HepG2 (cell line): ENCODE data around the gene EIF2S2. TPM values are rescaled to one million over a fixed set of nuclear protein-coding genes. Genes with fewer than 3 reads are reported as not detected.
A peak's percentile ranks its signal among the peaks of the same experiment; 100 is the strongest.

Source experiments
- ATAC-seq: fragments of 200-7000 bp; cut with Tn5 transposase; 3 replicates; pipeline ENCODE4 v1.9.1; 2020; ENCODE audit warnings: mild to moderate bottlenecking, moderate library complexity
- BruUV-seq: library from RNA; stranded (reverse); fragments of 400-500 nt; replicated peaks from 2 replicates; lab custom pipeline; 2021; lab: Mats Ljungman, UMichigan
- CTCF ChIA-PET: fragments of 300-600 bp; formaldehyde crosslinking; extraction: SDS; loops from one replicate; lab custom pipeline; 2021; ENCODE audit warnings: low total read pairs, inconsistent platforms, low intra/inter-chr PET ratio; lab: Yijun Ruan, JAX
- POLR2A ChIA-PET: fragments of 350-600 bp; sonication (Branson Sonifier 250); formaldehyde crosslinking; loops from one replicate; lab custom pipeline; 2020; ENCODE audit warnings: antibody characterized with exemption, inconsistent platforms; lab: Yijun Ruan, JAX
- DNase-seq: peaks from one replicate; pipeline ENCODE4 v3.0.0-alpha.2; 2015; ENCODE audit warnings: low spot score
- FAIRE-seq: peaks from 3 replicates; lab custom pipeline; 2011; peaks lifted over from hg19 to GRCh38; lab: Jason Lieb, UNC
- H2AFZ ChIP-seq: one replicate; pipeline ENCODE4 v1.6.1; 2011; ENCODE audit warnings: low read length, inconsistent platforms
- H3K27ac ChIP-seq: fragments of 300-600 bp; 3 replicates; pipeline ENCODE4 v1.8.0; 2011; ENCODE audit warnings: mixed run types, mild to moderate bottlenecking, mixed read lengths, low read length, inconsistent platforms; ENCODE audit not compliant: insufficient read depth; ENCODE audit errors: extremely low read length
- H3K27me3 ChIP-seq, 2 experiments: fragments of 200-600 bp in 1 of 2; 2 replicates in 1 of 2; 3 replicates in 1 of 2; pipeline versions ENCODE4 v1.6.0 to v1.8.0; 2011; ENCODE audit warnings: low read length in 2 of 2, mild to moderate bottlenecking in 2 of 2, moderate library complexity in 2 of 2, inconsistent platforms in 1 of 2; ENCODE audit not compliant: insufficient read depth in 2 of 2, control insufficient read depth in 1 of 2
- H3K36me3 ChIP-seq, 2 experiments: fragments of 200-600 bp in 1 of 2; replicated peaks in 1 of 2; 2 replicates in 1 of 2; 3 replicates in 1 of 2; pipeline versions ENCODE4 v1.5.1 to v1.8.0; 2011; ENCODE audit warnings: low read length in 2 of 2, inconsistent platforms in 1 of 2; ENCODE audit not compliant: insufficient read depth in 2 of 2, control insufficient read depth in 1 of 2
- H3K4me1 ChIP-seq: 2 replicates; pipeline ENCODE4 v1.5.1; 2012; ENCODE audit warnings: low read length, inconsistent platforms; ENCODE audit not compliant: insufficient read depth
- H3K4me2 ChIP-seq: 2 replicates; pipeline ENCODE4 v1.6.0; 2011; ENCODE audit warnings: low read depth, low read length, inconsistent platforms
- H3K4me3 ChIP-seq, 3 experiments: fragments of 200-600 bp in 1 of 3; sonication (generic), shearing (Covaris generic) in 1 of 3; replicated peaks in 1 of 3; 2 replicates each; pipeline ENCODE4 v1.5.1; 2011 to 2016; ENCODE audit warnings: low read length in 3 of 3, inconsistent platforms in 2 of 3, low read depth in 2 of 3, mild to moderate bottlenecking in 2 of 3, control low read depth in 1 of 3, mixed read lengths in 1 of 3; ENCODE audit not compliant: insufficient read depth in 1 of 3
- H3K79me2 ChIP-seq: one replicate; pipeline ENCODE4 v1.6.1; 2011; ENCODE audit warnings: low read length, inconsistent platforms; ENCODE audit not compliant: insufficient read depth
- H3K9ac ChIP-seq: 2 replicates; pipeline ENCODE4 v1.6.0; 2011; ENCODE audit warnings: mild to moderate bottlenecking, low read depth, low read length, inconsistent platforms; ENCODE audit not compliant: insufficient read depth
- H3K9me3 ChIP-seq: 2 replicates; pipeline ENCODE4 v1.5.1; 2012; ENCODE audit warnings: mild to moderate bottlenecking, low read length
- H4K20me1 ChIP-seq: 2 replicates; pipeline ENCODE4 v1.6.0; 2011; ENCODE audit warnings: inconsistent platforms, mild to moderate bottlenecking, low read length, moderate library complexity; ENCODE audit not compliant: insufficient read depth
- ERF ChIP-seq: IDR thresholded peaks from 2 replicates; pipeline ENCODE4 v1.6.1; 2018; ENCODE audit warnings: missing biosample characterization, missing genetic modification reagents
- HNRNPK ChIP-seq: fragments of 200-400 bp; formaldehyde crosslinking; IDR thresholded peaks from 2 replicates; pipeline ENCODE4 v1.6.1; 2018; ENCODE audit warnings: low read length, low read depth, moderate library complexity, mild to moderate bottlenecking; ENCODE audit not compliant: poor library complexity, severe bottlenecking
- IKZF4 ChIP-seq: sonication (generic); formaldehyde crosslinking; IDR thresholded peaks from 2 replicates; pipeline ENCODE4 v1.5.1; 2020; ENCODE audit warnings: borderline replicate concordance, mild to moderate bottlenecking, low read depth, missing genetic modification reagents; ENCODE audit errors: not compliant biosample characterization
- JUNB ChIP-seq: sonication (generic); formaldehyde crosslinking; IDR thresholded peaks from 2 replicates; pipeline ENCODE4 v1.8.0; 2022; ENCODE audit warnings: missing genetic modification reagents, mild to moderate bottlenecking, borderline replicate concordance
- MATR3 ChIP-seq: sonication (generic); formaldehyde crosslinking; IDR thresholded peaks from 2 replicates; pipeline ENCODE4 v1.4.0; 2020; ENCODE audit warnings: missing genetic modification reagents
- MXI1 ChIP-seq: IDR thresholded peaks from 3 replicates; pipeline ENCODE4 v1.6.1; 2012; ENCODE audit warnings: low read depth, low read length, inconsistent platforms, borderline replicate concordance
- NFYC ChIP-seq: IDR thresholded peaks from 2 replicates; pipeline ENCODE4 v1.6.1; 2016; ENCODE audit warnings: missing genetic modification reagents, missing compliant biosample characterization
- NR2F1 ChIP-seq, 2 experiments: fragments of 450-650 bp in 1 of 2; formaldehyde crosslinking in 1 of 2; IDR thresholded peaks; 2 replicates each; pipeline versions ENCODE4 v1.5.0 to v1.6.1; 2016 to 2020; ENCODE audit warnings: mild to moderate bottlenecking in 1 of 2, missing compliant biosample characterization in 1 of 2, missing genetic modification reagents in 1 of 2, moderate library complexity in 1 of 2
- PCBP2 ChIP-seq: fragments of 200-400 bp; formaldehyde crosslinking; optimal IDR thresholded peaks from 2 replicates; pipeline ENCODE3; 2018; ENCODE audit warnings: low read length, low read depth; ENCODE audit not compliant: poor library complexity, severe bottlenecking
- TAF15 ChIP-seq: fragments of 200-400 bp; formaldehyde crosslinking; IDR thresholded peaks from one replicate; pipeline ENCODE4 v1.6.1; 2018; ENCODE audit warnings: mild to moderate bottlenecking, low read depth, low read length; ENCODE audit not compliant: poor library complexity, severe bottlenecking
- TCF12 ChIP-seq, 2 experiments: fragments of 450-650 bp in 1 of 2; sonication (generic) in 1 of 2; formaldehyde crosslinking in 1 of 2; IDR thresholded peaks; 2 replicates each; pipeline versions ENCODE4 v1.6.1 to v1.8.0; 2017 to 2022; ENCODE audit warnings: antibody characterized with exemption in 1 of 2, mild to moderate bottlenecking in 1 of 2, missing genetic modification reagents in 1 of 2, moderate library complexity in 1 of 2
- ZFP1 ChIP-seq: IDR thresholded peaks from 2 replicates; pipeline ENCODE4 v1.6.1; 2016
- WGBS: methylation state at CpG from one replicate; pipeline ENCODE4 v1.1.6; 2017; ENCODE audit warnings: low lambda C conversion rate; 5-methylcytosine and 5-hydroxymethylcytosine counted together
- in situ Hi-C: cut with HindIII; loops from 2 replicates; pipeline ENCODE4 v1.10.0; 2017; ENCODE audit warnings: low pct_unique_long_range_greater_than_20kb; ENCODE audit not compliant: extremely low pct_ligation_motif_present
- intact Hi-C: fragments of 100-400 bp; cut with micrococcal nuclease; formaldehyde crosslinking; loops from one replicate; pipeline ENCODE4 v1.10.0; 2022; ENCODE audit not compliant: unreplicated experiment
- polyA plus RNA-seq, 8 experiments: library from polyadenylated mRNA; depleted of rRNA in 3 of 8; stranded (reverse) in 7 of 8; unstranded in 1 of 8; fragments of >200 nt; fragmentation: Illumina TruSeq in 4 of 8; extraction: Trizol in 4 of 8; gene quantifications; 2 replicates each; pipeline versions ENCODE4 v1.2.1 to v1.2.3, GENCODE V29; 2011 to 2016; ENCODE audit warnings: low read depth in 4 of 8, missing spikeins in 1 of 8, mixed read lengths in 1 of 8; ENCODE audit not compliant: insufficient read depth in 1 of 8
- total RNA-seq, 5 experiments: library from RNA; depleted of rRNA; stranded (reverse); fragments of >200 nt; fragmentation: Illumina TruSeq; extraction: Trizol; gene quantifications; 2 replicates each; pipeline ENCODE4 v1.2.3, GENCODE V29; 2016; ENCODE audit warnings: low read depth in 1 of 5
- TF ChIP-seq, protein P1 (sequence below): IDR thresholded peaks from 2 replicates; pipeline ENCODE4 v1.6.1; 2016; ENCODE audit warnings: mild to moderate bottlenecking, missing biosample characterization, missing genetic modification reagents
- TF ChIP-seq, protein P2 (sequence below): sonication (generic); formaldehyde crosslinking; IDR thresholded peaks from 2 replicates; pipeline ENCODE4 v1.4.0; 2020; ENCODE audit warnings: missing genetic modification reagents, borderline replicate concordance

The EIF2S2 gene
- total and polyA plus RNA-seq, 2 of the 13 experiments (the other 11 are each of a cell fraction or from before 2014, with no cell fraction given), result 126 to 213 TPM

GRCh38 chr20:34131491-34131890, 19.4 kb upstream of the EIF2S2 start:
- Histone ChIP-seq H3K9me3 (peaks cover 21% of the 10 kb centered on the region; the same call in 1 of the 2 replicates), H3K9ac (no peak overlapping the region), H3K4me2 (no peak overlapping the region), H4K20me1 (no peaks in the 10 kb centered on the region), H3K27ac (no peak overlapping the region), H3K4me1 (peaks cover 65% of the 10 kb centered on the region), H3K27me3 (no peaks in the 10 kb centered on the region)
- CTCF ChIA-PET, result no interaction called here
- no TSS peak for BruUV-seq
- ATAC-seq (no peak), DNase-seq (no peak)
- intact Hi-C loops, result no loop called here
- no peak for TF ChIP-seq ERF (CRISPR knock-in tag)
- peak; percentile 85 for TF ChIP-seq HNRNPK
- TF ChIP-seq NFYC, result no peak
- no peak for TF ChIP-seq ZFP1 (CRISPR knock-in tag)
- TF ChIP-seq NR2F1 (CRISPR knock-in tag; IDR thresholded peaks at IDR 0.05), result no peak
- TF ChIP-seq, all 625 proteins: peak for 1
- POLR2A ChIA-PET, result no interaction called here
- Histone ChIP-seq H3K4me3 (no peak overlapping the region), H3K36me3 (no peaks in the 10 kb centered on the region), H2AFZ (no peak overlapping the region), H3K79me2 (no peaks in the 10 kb centered on the region)
- in situ Hi-C loops, result no loop called here
- FAIRE-seq, result no peak
- 91% methylated on average over 4 of the region's 4 CpGs for WGBS

GRCh38 chr20:34129518-34130162, 17.6 kb upstream of the EIF2S2 start:
- Histone ChIP-seq H3K9ac (0 out of 2 replicates have a peak overlapping the region, but pooled peaks have one; percentile 2), H3K27ac (no peak overlapping the region), H2AFZ (no peak overlapping the region), H4K20me1 (no peaks in the 10 kb centered on the region), H3K9me3 (0 out of 2 replicates have a peak, but pooled peaks cover 8% of the 10 kb centered on the region), H3K4me3 (peak overlapping the region in 1 of 3 experiments; percentile 36; a peak in 2 of 6 replicates), H3K4me1 (peaks cover 58% of the 10 kb centered on the region), H3K27me3 (no peaks in the 10 kb centered on the region), H3K4me2 (peak overlapping the region; percentile 84), H3K36me3 (no peaks in the 10 kb centered on the region), H3K79me2 (no peaks in the 10 kb centered on the region)
- intact Hi-C loops (loop anchor here (1.0 to 2.0 kb wide), 5 partner anchors 60 to 337 kb away; no protein-coding TSS in a partner anchor), in situ Hi-C loops (no loop called here)
- WGBS, result 3% methylated on average over 10 of the region's 10 CpGs
- POLR2A ChIA-PET, result interaction anchor here (1.0 to 1.2 kb wide), 2 partner anchors 17 to 22 kb away, joined by 3 to 5 read pairs; no protein-coding TSS in a partner anchor
- peak; percentile 89 for DNase-seq
- CTCF ChIA-PET, result interaction anchor here (0.7 to 2.7 kb wide), 10 partner anchors 14 to 463 kb away, joined by 3 to 12 read pairs (median 4); no protein-coding TSS in a partner anchor
- ATAC-seq, result peak; percentile 94
- FAIRE-seq, result peak; percentile 66
- no TSS peak for BruUV-seq
- TF ChIP-seq, protein P1, sequence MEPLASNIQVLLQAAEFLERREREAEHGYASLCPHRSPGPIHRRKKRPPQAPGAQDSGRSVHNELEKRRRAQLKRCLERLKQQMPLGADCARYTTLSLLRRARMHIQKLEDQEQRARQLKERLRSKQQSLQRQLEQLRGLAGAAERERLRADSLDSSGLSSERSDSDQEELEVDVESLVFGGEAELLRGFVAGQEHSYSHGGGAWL (CRISPR knock-in tag), result no peak
- no peak for TF ChIP-seq IKZF4
- no peak for TF ChIP-seq PCBP2
- TF ChIP-seq MATR3 (CRISPR knock-in tag), result no peak
- peak; percentile 58; the same call in 2 of the 3 replicates for TF ChIP-seq MXI1
- TF ChIP-seq, protein P2, sequence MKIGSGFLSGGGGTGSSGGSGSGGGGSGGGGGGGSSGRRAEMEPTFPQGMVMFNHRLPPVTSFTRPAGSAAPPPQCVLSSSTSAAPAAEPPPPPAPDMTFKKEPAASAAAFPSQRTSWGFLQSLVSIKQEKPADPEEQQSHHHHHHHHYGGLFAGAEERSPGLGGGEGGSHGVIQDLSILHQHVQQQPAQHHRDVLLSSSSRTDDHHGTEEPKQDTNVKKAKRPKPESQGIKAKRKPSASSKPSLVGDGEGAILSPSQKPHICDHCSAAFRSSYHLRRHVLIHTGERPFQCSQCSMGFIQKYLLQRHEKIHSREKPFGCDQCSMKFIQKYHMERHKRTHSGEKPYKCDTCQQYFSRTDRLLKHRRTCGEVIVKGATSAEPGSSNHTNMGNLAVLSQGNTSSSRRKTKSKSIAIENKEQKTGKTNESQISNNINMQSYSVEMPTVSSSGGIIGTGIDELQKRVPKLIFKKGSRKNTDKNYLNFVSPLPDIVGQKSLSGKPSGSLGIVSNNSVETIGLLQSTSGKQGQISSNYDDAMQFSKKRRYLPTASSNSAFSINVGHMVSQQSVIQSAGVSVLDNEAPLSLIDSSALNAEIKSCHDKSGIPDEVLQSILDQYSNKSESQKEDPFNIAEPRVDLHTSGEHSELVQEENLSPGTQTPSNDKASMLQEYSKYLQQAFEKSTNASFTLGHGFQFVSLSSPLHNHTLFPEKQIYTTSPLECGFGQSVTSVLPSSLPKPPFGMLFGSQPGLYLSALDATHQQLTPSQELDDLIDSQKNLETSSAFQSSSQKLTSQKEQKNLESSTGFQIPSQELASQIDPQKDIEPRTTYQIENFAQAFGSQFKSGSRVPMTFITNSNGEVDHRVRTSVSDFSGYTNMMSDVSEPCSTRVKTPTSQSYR (CRISPR knock-in tag), result no peak
- no peak for TF ChIP-seq JUNB
- TF ChIP-seq TCF12 (IDR thresholded peaks at IDR 0.05), result no peak
- TF ChIP-seq TCF12 (CRISPR knock-in tag; IDR thresholded peaks at IDR 0.05), result no peak
- TF ChIP-seq TAF15, result no peak
